HG03045 (cell line): ENCODE data around the gene FAM209A.
"Not testable (repeated sequence)": the region's sequence is repeated elsewhere in the genome, so short reads cannot be mapped to it uniquely, and the experiment has no call there.

ENCODE experiments used
- ATAC-seq: cut with Tn5 transposase; IDR thresholded peaks from one replicate; pipeline ENCODE4 v1.9.1; 2021; ENCODE audit warnings: mild to moderate bottlenecking, moderate library complexity; ENCODE audit not compliant: unreplicated experiment

Gene FAM209A

DNA sequence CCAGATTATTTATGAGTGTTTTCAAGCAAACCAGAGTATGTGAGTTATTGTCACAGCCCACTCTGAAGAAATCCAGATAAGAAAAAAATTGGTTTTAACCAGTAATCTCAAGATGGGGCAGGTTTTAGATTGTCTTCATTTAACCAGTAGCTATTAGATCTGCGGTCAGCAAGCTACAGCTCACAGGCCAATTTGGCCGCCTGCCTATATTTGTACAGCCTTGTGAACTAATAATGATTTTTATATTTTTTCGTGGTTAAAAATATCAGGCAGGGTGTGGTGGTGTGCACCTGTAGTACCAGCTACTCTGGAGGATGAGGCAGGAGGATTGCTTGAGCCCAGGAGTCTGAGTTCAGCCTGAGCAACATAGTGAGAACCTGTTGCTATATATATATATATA lies 13.5 kb downstream of the FAM209A start:
- no peak for ATAC-seq

DNA sequence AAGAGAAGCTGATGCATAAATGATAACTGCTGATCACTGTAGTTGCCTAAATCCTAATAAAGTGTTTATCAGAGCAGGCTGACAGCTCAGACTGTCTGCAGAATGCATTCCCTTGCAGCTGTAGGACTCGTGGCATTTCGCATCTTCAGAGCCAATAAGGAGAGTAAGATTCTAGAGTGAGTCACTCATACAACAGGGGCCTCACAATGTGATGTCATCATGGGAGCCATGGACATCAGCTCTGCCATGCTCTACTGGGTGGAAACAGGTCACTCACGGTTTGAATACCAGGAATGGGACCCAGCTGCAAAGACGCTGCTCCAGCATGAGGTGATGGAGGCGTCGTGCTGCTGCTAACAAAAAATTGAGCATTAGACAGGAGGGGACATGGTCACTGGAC lies 15.9 kb downstream of the FAM209A start:
- ATAC-seq: no peak

DNA sequence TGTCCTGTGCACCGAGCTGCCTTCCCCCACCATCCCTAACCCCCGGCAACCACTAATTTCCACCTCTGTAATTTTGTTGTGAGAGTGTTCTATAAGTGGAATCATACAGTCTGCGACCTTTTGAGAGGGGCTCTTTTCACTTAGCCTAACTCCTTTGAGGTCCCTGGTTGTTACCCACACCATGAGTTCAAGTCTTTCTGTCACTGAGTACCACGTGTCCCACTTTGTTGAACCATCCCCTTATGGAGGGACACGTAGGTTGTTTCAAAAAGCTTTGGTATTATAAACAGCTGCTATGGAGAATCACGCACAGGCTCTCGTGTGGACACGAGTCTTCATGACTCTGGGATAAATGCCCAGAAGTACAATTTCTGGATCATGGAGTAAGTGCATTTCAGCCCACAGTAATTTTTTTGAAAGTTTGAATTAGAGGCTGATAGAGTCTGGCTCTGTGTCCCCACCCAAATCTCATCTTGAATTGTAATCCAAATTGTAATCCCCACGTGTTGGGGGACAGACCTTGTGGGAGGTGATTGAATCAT lies 18.0 kb downstream of the FAM209A start:
- ATAC-seq: no peak

DNA sequence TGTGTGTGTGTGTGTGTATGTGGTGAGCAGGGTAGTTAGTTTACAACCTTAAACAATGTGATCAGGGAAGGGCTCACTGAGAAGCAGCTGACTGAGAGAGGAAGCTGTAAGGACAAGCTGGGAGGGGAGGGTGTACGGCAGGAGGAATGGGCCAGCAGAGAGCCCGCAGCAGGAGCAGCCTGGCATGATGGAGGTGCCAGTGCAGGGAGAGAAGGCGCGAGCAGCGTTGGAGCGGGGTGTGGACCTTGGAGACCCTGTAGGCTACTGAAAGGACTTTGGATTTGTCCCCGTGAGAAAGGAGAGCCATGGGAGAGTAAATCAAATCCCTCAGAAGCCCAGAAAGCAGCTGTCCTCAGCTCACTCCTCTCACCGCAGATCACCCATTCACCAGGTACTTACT lies 27.0 kb downstream of the FAM209A start:
- no peak for ATAC-seq

DNA sequence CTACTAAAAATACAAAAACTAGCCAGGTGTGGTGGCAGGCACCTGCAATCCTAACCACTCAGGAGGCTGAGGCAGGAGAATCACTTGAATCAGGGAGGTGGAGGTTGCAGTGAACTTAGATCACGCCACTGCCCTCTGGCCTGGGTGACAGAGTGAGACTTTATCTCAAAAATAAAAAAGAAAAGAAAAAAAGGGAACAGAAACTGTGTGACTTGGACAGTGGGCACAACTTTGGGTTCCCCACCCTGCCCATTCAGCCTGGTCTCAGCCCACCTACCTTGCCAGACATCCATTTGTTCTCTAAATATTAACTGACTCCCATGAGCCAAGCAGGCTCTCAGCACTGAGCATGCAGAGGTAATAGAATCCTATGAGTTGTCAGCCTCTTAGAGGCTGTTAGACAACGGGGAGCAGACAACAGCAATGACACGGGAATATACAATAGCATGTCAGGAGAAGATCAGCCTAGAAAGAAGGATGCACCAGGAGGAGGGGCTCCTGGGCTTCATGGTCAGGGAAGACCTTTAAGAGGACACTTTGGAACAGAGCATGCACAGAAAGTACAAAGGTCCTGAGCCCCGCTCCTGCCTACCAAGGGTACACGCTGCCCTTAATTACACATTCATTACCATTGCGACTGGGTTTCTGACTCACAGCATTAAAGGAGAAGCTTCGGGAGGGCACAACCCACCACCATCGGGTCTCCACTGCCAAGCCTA lies 28.5 kb downstream of the FAM209A start:
- ATAC-seq: no peak

DNA sequence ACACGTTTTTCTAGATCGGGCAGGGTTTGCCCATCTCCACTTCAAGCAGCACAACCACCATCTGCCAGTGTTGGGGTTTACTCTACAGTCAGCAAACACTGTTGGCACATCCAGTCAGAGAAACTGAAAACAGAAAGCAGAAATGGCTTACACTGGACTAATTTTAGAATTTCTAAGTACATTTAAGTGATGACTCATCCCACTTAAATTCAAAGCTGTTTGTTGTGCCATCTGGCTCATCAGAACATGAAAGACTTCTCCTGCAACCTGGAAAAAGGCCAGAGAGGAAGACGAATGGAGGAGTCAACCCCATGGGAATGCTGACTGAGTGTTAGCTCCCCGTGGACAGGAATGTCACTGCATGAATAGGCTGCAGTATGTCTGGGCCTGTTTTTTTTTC lies 30.3 kb downstream of the FAM209A start:
- ATAC-seq: peak; percentile 83

DNA sequence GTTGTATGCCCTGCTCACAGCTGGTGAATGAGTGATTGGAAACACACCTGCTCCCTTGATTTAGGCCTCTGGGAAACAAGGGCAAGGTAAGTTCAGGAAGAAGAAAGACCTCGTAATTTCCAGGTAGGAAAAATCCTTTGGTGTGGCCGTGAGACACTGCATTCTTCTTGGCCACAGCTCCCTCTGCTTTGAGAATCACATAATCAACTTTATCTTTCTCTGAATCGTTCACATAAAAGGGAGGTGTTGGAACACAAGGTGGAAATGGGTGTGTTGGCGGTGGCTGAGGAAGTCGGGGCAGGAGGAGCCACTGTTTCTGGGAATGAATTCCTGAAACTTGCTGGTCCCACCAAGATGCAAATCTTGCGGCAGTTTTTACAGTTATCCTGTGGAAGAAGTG lies 34.4 kb downstream of the FAM209A start:
- ATAC-seq: no peak

DNA sequence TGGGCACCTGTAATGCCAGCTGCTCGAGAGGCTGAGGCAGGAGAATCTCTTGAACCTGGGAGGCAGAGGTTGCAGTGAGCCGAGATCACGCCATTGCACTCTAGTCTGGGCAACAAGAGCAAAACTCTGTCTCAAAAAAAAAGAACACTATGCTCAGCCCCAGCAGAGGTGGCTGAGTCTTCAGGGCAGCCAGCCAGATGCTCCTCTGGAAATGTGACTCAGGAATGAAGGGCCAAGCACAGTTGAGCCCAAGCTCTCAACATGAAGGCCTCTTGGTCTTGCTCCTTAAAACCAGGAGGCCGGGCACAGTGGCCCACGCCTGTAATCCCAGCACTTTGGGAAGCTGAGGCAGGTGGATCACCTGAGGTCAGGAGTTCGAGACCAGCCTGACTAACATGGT lies 40.0 kb downstream of the FAM209A start:
- ATAC-seq: not testable (repeated sequence)

DNA sequence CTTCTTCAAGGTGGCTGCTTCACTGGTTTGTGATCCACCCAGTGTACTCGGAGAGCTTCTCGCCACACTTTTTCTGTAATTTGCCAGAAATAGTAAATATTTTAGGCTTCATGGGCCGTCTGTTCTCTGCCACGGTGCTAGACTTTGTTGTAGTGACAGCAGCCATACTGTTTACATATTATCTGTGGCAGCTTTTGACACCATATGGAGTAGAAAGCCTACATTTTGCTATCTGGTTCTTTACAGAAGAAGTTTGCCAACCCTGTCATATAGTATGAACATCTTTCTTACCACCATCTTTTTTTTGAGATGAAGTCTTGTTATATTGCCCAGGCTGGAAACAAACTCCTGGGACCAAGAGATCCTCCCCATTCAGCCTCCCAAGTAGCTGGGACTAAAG lies 41.0 kb downstream of the FAM209A start:
- no peak for ATAC-seq

DNA sequence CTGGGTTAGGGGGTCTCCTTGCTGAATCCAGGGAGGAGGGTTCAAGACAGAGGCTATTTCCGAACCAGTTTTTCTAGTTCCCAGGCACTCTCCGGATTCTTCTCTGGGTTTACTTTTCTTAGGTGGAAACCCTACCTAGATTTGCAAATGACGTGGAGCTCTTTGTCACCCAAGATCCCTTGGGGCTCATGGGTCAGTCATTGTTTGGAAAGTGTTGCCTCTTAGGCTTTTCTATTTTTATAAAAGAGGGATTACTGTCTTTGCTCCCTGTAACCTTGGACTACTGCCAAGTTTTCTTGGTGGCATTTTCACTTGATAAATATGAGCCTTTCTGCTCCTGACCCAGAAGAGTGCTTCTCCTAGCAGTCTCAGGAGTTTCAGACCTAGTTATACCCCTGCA lies 42.1 kb downstream of the FAM209A start:
- ATAC-seq: no peak

DNA sequence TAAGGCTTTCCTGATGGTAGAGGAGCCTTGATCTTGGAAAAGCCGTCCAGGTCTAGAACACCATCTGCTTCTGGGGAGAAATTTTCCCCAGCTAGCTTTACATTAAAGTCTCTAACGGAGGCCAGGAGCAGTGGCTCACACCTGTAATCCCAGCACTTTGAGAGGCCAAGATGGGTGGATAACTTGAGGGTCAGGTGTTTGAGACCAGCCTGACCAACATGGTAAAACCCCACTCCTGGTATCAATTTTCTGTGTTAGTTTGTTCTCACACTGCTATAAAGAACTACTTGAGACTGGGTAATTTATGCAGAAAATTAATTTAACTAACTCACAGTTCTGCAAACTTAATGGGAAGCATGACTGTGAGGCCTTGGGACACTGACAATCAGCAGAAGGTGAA lies 46.3 kb downstream of the FAM209A start:
- no peak for ATAC-seq

DNA sequence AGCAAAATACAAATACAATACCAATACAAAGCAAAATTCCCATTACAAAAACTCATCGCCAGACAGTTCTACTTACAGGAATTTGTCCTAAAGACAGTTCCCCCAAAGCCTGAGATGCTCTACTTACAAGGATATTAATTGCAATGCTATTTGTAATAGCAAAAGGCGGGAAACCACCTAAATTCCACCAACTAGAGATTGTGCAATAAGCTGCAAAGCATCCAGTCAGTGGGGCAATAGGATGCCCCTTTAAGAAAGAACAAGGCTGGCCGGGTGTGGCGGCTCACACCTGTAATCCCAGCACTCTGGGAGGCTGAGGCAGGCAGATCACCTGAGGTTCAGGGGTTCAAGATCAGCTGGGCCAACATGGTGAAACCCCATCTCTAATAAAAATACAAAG lies 47.6 kb downstream of the FAM209A start:
- no peak for ATAC-seq

DNA sequence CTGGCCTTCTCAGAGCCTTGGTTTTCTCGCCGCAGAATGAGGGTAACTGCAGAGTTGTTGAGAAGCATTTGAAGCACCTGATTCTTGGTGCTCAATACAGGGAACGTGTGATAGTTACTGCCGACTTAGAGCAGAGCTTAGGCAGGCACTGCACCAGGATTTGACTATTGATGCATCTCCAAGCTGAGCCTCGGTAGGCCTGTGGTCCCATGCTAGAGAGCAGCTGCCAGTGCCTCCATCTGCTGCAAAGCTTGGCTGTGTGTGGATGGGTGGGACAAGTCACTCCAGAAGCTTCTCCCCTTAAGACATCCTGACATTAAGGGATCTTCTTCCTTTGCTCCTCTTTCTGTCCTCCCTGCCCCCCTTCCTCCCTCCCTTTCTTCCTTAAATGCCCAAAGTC lies 49.4 kb downstream of the FAM209A start:
- no peak for ATAC-seq

DNA sequence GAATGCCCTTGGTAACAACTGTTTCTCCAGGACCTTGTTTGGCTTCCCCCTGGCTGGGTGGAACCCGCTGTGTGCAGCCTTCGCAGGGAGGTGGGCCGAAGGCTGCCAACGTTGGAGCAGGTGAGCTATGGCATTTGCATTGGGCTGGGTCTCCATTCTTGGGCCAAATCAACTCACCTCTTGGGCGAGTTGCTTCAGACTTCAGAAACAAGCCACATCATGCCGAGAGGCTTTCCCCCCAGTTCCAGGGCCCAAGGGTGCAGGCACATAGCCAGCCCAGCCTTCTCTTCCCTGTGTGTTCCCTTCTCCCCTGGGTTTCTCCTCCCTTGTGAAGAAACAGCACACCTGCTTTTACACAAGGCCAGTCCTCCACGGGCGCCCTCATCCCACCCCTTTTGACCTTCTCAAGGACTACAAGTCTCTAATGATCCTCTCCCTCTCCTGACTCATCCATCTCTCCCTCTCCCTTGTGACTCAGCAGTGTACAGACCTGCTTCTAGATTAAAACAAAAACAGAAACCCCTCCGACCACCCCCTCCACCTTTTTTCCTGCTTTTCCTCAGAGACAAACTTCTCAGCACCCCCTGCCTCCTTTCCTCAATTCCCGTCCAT lies 50.1 kb downstream of the FAM209A start:
- no peak for ATAC-seq

DNA sequence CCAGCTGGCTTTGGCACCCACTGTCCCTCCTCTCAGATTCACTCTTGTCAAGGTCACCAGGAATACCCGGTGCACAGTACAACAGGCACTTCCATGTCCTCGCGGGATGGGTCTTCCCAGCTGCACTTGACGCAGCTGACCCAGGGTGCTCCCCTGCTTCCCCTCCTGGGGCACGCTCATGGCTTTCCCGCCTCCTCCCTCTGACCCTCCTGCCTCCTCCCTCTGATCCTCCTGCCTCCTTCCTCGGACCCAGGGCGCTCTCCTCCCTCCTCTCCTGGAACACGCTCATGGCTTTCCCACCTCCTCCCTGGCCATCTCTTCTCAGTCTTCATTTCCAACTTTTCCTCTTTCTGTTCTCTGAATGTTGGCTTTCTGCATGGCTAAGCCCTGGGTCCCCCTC lies 50.6 kb downstream of the FAM209A start:
- no peak for ATAC-seq
